T-helper 17 cell (primary cell): Measurements from ENCODE around the gene ZNF524. TPM values are rescaled to one million over a fixed set of nuclear protein-coding genes. Genes with fewer than 3 reads are reported as not detected.

Experiments
- ATAC-seq: fragments of 150-1000 bp; cut with Tn5 transposase; 2 replicates; pipeline ENCODE4 v1.10.0; 2021; ENCODE audit warnings: mild to moderate bottlenecking, moderate library complexity
- DNase-seq, 3 donors: peaks; one replicate each; pipeline versions ENCODE4 v3.0.0 to v3.0.0-alpha.2; 2020 to 2021
- H3K9me3 ChIP-seq: one replicate; pipeline ENCODE4 v1.7.0; 2013; ENCODE audit warnings: low read length, mild to moderate bottlenecking; ENCODE audit not compliant: control insufficient read depth, poor library complexity, severe bottlenecking
- H3K27ac Mint-ChIP-seq: one replicate; pipeline ENCODE4 v1.8.0; 2022; ENCODE audit warnings: mild to moderate bottlenecking, moderate library complexity, mixed read lengths
- H3K27me3 Mint-ChIP-seq: one replicate; pipeline ENCODE4 v1.8.0; 2022; ENCODE audit warnings: mixed read lengths
- H3K36me3 Mint-ChIP-seq: one replicate; pipeline ENCODE4 v1.8.0; 2022; ENCODE audit warnings: low read depth, mixed read lengths
- H3K4me1 Mint-ChIP-seq: one replicate; pipeline ENCODE4 v1.8.0; 2022; ENCODE audit warnings: mild to moderate bottlenecking, mixed read lengths
- H3K4me3 Mint-ChIP-seq: one replicate; pipeline ENCODE4 v1.8.0; 2022; ENCODE audit warnings: mild to moderate bottlenecking, moderate library complexity, mixed read lengths
- total RNA-seq, 4 donors: library from RNA in 2 of 4; stranded (reverse) in 2 of 4; gene quantifications; one replicate each; pipeline ENCODE4 v1.2.3 and lab custom pipeline; 2022 to 2026

Gene ZNF524
- total RNA-seq, 2 donors from 2014 or later, result 16.6 to 17.0 TPM

DNA sequence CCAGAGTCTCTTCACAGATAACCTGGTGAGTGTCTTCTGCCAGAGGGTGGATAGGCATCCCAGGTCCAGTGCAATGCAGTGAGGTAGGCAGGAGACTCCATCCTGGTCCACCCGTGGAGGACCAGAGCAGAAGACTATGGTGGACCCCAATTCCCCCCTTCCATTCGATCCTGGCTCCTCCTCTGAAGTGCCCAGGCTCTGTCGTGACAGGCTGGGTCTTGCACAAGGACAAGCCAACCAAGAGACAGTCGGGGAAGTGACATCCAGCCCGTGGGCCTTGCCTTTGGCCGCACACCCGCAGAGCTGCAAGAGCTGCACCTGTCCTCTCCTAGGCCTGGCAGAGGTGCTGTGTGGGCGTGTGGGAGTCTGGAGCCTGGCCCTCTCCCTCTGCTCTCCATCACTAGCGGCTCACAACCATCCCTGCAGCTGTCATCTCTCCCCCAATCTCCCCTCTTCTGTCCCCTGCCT, 21.2 kb downstream of the ZNF524 start:
- Mint-ChIP-seq H3K27ac (no peak overlapping the region), H3K27me3 (no peaks in the 10 kb centered on the region), H3K36me3 (no peaks in the 10 kb centered on the region), H3K4me3 (no peak overlapping the region), H3K4me1 (peaks cover 20% of the 10 kb centered on the region)
- ATAC-seq, result no peak
- no peaks in the 10 kb centered on the region for H3K9me3 ChIP-seq
- DNase-seq, result no peak

GRCh38 chr19:55621673-55622231, 21.7 kb downstream of the ZNF524 start:
- DNase-seq (no peak), ATAC-seq (no peak)
- Mint-ChIP-seq H3K27ac (no peak overlapping the region), H3K27me3 (no peaks in the 10 kb centered on the region), H3K36me3 (no peaks in the 10 kb centered on the region), H3K4me1 (peaks cover 25% of the 10 kb centered on the region), H3K4me3 (no peak overlapping the region)
- H3K9me3 ChIP-seq, result no peaks in the 10 kb centered on the region

DNA sequence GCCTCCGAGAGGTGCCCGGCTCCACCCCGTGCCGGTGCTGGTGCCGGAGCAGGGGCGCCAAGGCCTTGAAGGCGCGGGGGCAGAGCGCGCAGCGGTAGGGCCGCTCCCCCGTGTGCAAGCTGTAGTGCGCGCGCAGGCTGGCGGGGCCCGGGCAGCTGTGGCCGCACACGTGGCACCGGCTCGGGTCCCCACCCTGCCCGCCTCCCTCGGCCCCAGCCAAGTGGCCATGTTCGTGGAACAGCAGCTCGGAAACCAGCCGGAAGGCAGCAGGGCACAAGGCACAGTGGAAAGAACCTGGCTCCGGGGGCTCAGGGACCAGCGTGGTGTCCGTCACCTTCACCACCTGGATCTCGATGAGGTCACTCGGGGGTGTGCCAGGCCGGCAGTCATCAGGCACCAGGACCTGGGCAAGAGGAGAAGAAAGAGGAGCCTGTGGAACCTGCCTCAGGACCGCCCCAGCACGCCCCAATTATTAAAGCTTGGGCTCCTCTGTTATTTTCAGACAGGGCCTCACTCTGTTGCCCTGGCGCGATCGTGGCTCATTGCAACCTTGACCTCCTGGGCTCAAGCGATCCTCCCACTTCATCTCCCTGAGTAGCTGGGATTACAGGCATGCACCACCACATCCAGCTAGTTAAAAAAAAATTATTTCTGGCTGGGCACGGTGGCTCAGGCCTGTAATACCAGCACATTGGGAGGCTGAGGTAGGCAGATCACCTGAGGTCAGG, 22.3 kb downstream of the ZNF524 start:
- ATAC-seq (no peak), DNase-seq (no peak)
- Mint-ChIP-seq H3K36me3 (no peaks in the 10 kb centered on the region), H3K4me3 (no peak overlapping the region), H3K27ac (no peak overlapping the region), H3K4me1 (peaks cover 26% of the 10 kb centered on the region), H3K27me3 (no peaks in the 10 kb centered on the region)
- no peaks in the 10 kb centered on the region for H3K9me3 ChIP-seq

DNA sequence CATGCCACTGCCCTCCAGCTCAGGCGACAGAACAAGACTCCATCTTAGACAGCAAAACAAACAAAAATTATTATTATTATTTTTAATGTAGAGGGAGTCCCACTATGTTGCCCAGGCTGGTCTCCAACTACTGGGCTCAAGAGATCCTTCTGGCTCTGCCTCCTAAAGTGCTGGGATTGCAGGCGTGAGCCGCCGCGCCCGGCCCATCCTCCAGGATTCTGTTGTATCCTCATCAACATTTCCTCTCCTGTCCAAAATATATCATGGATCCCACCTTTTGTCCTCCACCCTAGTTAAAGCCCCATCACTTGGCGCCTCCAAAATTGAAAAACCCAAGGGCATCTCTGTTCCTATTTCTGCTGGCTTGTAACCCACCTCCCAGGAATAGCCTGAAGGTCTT, 23.0 kb downstream of the ZNF524 start:
- peaks cover 28% of the 10 kb centered on the region for H3K4me1 Mint-ChIP-seq
- no peak overlapping the region for H3K4me3 Mint-ChIP-seq
- no peak overlapping the region for H3K27ac Mint-ChIP-seq
- no peaks in the 10 kb centered on the region for H3K27me3 Mint-ChIP-seq
- ATAC-seq, result no peak
- DNase-seq, result no peak
- no peaks in the 10 kb centered on the region for H3K36me3 Mint-ChIP-seq
- H3K9me3 ChIP-seq, result no peaks in the 10 kb centered on the region

DNA sequence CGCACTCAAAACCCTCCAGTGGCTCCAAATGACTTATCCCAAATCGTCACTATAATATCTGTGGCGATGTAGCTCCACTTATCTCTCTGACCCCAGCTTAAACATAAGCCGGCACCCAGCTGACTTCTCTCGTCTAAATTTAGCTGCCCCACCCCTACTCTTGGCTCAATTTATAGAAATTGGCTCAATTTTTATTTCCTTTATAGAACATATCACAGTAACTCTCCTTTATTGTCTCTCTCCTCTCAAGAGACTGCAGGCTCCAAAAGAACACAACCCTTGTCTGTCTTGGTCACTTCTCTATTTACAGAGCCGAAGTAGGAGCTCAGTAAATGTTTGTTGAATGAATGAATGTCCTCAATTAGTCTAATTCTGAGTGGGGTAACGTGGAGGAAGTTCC, 23.5 kb downstream of the ZNF524 start:
- H3K4me3 Mint-ChIP-seq, result no peak overlapping the region
- peaks cover 29% of the 10 kb centered on the region for H3K4me1 Mint-ChIP-seq

GRCh38 chr19:55624109-55625003, 24.3 kb downstream of the ZNF524 start, which contains the start of gene ZNF784:
Gene ZNF784, minus strand, starts transcription at chr19:55624566. Its CDS starts 5 bp downstream, at chr19:55624561.
- peak within 1 kb of the TSS; percentile 94 for H3K27ac Mint-ChIP-seq
- no peaks in the 10 kb centered on the region for H3K9me3 ChIP-seq
- H3K4me3 Mint-ChIP-seq, result peak within 1 kb of the TSS; percentile 91
- DNase-seq (peak; percentile 91 to 96 (median 95)), ATAC-seq (peak; percentile 74)
- no peaks in the 10 kb centered on the region for H3K27me3 Mint-ChIP-seq
- H3K36me3 Mint-ChIP-seq, result no peaks in the 10 kb centered on the region
- H3K4me1 Mint-ChIP-seq, result peaks cover 29% of the 10 kb centered on the region

More for the DNA sequence above, 23.5 kb downstream of the ZNF524 start:
- no peaks in the 10 kb centered on the region for H3K9me3 ChIP-seq
- ATAC-seq (no peak), DNase-seq (no peak)
- H3K36me3 Mint-ChIP-seq, result no peaks in the 10 kb centered on the region
- peak overlapping the region; percentile 94 for H3K27ac Mint-ChIP-seq
- no peaks in the 10 kb centered on the region for H3K27me3 Mint-ChIP-seq

- Mint-ChIP-seq H3K27ac (peak overlapping the region; percentile 94), H3K4me1 (peaks cover 29% of the 10 kb centered on the region), H3K36me3 (no peaks in the 10 kb centered on the region)
Measured at GRCh38 chr19:55625004-55625326, 24.9 kb downstream of the ZNF524 start.

DNA sequence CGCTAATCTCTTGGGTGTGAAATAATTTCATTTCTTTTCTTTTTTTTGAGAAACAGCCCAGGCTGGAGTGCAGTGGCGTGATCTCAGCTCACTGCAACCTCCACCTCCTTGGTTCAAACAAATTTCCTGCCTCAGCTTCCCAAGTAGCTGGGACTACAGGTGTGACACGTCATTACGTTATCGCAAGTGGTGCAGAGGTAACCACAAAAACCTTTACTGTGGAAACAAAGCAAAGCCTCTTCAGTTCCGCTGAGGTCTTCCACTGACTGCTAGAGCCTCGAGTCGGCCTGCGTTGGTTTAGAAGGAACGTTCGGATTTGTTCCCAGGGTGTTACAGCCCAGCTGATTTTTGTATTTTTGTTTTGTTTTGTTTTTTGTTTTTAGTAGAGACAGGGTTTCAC, 26.3 kb downstream of the ZNF524 start:
- no peaks in the 10 kb centered on the region for H3K36me3 Mint-ChIP-seq
- H3K4me1 Mint-ChIP-seq, result peaks cover 26% of the 10 kb centered on the region
- peak; percentile 73 for ATAC-seq
- no peaks in the 10 kb centered on the region for H3K27me3 Mint-ChIP-seq
- peak overlapping the region; percentile 69 for H3K4me3 Mint-ChIP-seq
- DNase-seq, result peak in 1 of 3 donors; percentile 48
- H3K27ac Mint-ChIP-seq, result peak overlapping the region; percentile 94
- H3K9me3 ChIP-seq, result no peaks in the 10 kb centered on the region

More at GRCh38 chr19:55625004-55625326, 24.9 kb downstream of the ZNF524 start:
- H3K9me3 ChIP-seq, result no peaks in the 10 kb centered on the region
- Mint-ChIP-seq H3K27me3 (no peaks in the 10 kb centered on the region), H3K4me3 (peak overlapping the region; percentile 91)
- ATAC-seq (no peak), DNase-seq (no peak)

- Mint-ChIP-seq H3K36me3 (peaks cover 15% of the 10 kb centered on the region), H3K27ac (peak overlapping the region; percentile 91), H3K27me3 (no peaks in the 10 kb centered on the region), H3K4me3 (peak overlapping the region; percentile 61), H3K4me1 (peaks cover 44% of the 10 kb centered on the region)
- H3K9me3 ChIP-seq, result no peaks in the 10 kb centered on the region
- DNase-seq, result peak; percentile 59 to 88 (median 66)
- peak; percentile 58 for ATAC-seq
Measured at GRCh38 chr19:55632463-55632834, 32.4 kb downstream of the ZNF524 start.

GRCh38 chr19:55633861-55634260, 33.8 kb downstream of the ZNF524 start:
- ATAC-seq (no peak), DNase-seq (no peak)
- H3K4me3 Mint-ChIP-seq, result no peak overlapping the region
- H3K9me3 ChIP-seq, result no peaks in the 10 kb centered on the region
- peak overlapping the region; percentile 100 for H3K27ac Mint-ChIP-seq
- H3K36me3 Mint-ChIP-seq, result peaks cover 15% of the 10 kb centered on the region
- peaks cover 44% of the 10 kb centered on the region for H3K4me1 Mint-ChIP-seq
- no peaks in the 10 kb centered on the region for H3K27me3 Mint-ChIP-seq

- ATAC-seq (no peak), DNase-seq (no peak)
- peak overlapping the region; percentile 100 for H3K4me3 Mint-ChIP-seq
- peak overlapping the region; percentile 100 for H3K27ac Mint-ChIP-seq
- H3K27me3 Mint-ChIP-seq, result no peaks in the 10 kb centered on the region
- no peaks in the 10 kb centered on the region for H3K9me3 ChIP-seq
- peaks cover 52% of the 10 kb centered on the region for H3K4me1 Mint-ChIP-seq
- peaks cover 15% of the 10 kb centered on the region for H3K36me3 Mint-ChIP-seq
Measured at GRCh38 chr19:55635334-55635717, 35.2 kb downstream of the ZNF524 start.

DNA sequence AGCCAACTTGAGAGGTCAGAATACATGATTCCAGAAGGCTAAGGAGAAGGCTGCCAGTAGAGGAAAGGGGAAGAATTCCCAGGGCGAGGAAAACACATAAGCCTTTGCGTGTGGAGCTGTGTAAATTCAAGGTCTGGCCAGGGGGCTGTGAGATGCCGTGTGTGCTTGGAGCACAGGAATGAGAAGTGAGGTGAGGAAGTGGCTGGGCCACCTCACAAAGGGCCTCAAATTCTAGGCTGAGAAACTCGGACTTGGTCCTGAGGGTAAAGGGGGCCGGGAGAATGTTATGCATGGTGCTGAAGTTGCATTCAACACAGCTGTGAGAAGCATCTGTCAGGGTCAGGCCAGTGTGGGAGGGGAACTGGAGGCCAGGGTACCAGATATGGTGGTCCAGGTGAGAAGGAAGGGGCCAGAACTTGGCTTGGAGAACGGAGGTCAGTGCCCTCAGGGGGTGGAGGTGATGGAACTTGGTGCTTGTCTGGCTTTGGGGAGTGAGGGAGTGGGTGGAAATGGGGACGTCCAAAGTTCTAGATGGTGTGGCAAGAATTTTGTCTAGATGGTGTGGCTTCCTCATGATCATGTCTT, 35.9 kb downstream of the ZNF524 start:
- H3K9me3 ChIP-seq, result no peaks in the 10 kb centered on the region
- Mint-ChIP-seq H3K4me1 (peaks cover 54% of the 10 kb centered on the region), H3K36me3 (peaks cover 15% of the 10 kb centered on the region), H3K27me3 (no peaks in the 10 kb centered on the region), H3K4me3 (peak overlapping the region; percentile 100), H3K27ac (peak overlapping the region; percentile 100)
- ATAC-seq (no peak), DNase-seq (no peak)

GRCh38 chr19:55636723-55637122, 36.6 kb downstream of the ZNF524 start:
- H3K9me3 ChIP-seq, result no peaks in the 10 kb centered on the region
- Mint-ChIP-seq H3K27ac (peak overlapping the region; percentile 100), H3K4me1 (peaks cover 55% of the 10 kb centered on the region), H3K4me3 (peak overlapping the region; percentile 100), H3K36me3 (peaks cover 15% of the 10 kb centered on the region), H3K27me3 (no peaks in the 10 kb centered on the region)
- ATAC-seq (no peak), DNase-seq (no peak)
